Right atrium auricular region (tissue), 2 donors: Measurements from ENCODE around the gene CGB8. TPM values are rescaled to one million over a fixed set of nuclear protein-coding genes. Genes with fewer than 3 reads are reported as not detected.
"Not testable (repeated sequence)": the region's sequence is repeated elsewhere in the genome, so short reads cannot be mapped to it uniquely, and the experiment has no call there.

Source experiments
- DNase-seq: peaks from one replicate; pipeline ENCODE4 v3.0.0-alpha.2; 2019; ENCODE audit warnings: low spot score
- H3K27ac ChIP-seq, 2 donors: fragments of 200-600 bp; sonication (generic); 1 replicate in 1 of 2; 2 replicates in 1 of 2; pipeline ENCODE4 v1.5.1; 2016 to 2019
- H3K27me3 ChIP-seq, 2 donors: fragments of 200-600 bp; sonication (generic); one replicate each; pipeline versions ENCODE4 v1.5.1 to v1.6.0; 2017 to 2019
- H3K36me3 ChIP-seq: fragments of 200-600 bp; sonication (generic); one replicate; pipeline ENCODE4 v1.5.1; 2016
- H3K4me1 ChIP-seq, 2 donors: fragments of 200-600 bp; sonication (generic); one replicate each; pipeline versions ENCODE4 v1.5.1 to v1.6.0; 2017 to 2019
- H3K4me3 ChIP-seq, 2 donors: fragments of 200-600 bp; sonication (generic); 1 replicate in 1 of 2; 2 replicates in 1 of 2; pipeline ENCODE4 v1.5.1; 2017 to 2019; ENCODE audit warnings: mild to moderate bottlenecking in 1 of 2, moderate library complexity in 1 of 2
- H3K9me3 ChIP-seq, 2 donors: fragments of 200-600 bp; sonication (generic); one replicate each; pipeline ENCODE4 v1.5.1; 2019
- CTCF ChIP-seq, 2 donors: fragments of 200-600 bp; sonication (generic); IDR thresholded peaks; one replicate each; pipeline ENCODE4 v1.5.1; 2019; ENCODE audit warnings: antibody characterized with exemption in 2 of 2
- total RNA-seq, 2 donors: library from RNA; depleted of rRNA; stranded (reverse); fragments of >200 nt; gene quantifications; one replicate each; pipeline ENCODE4 v1.1.0, GENCODE V29; 2016

CGB8 gene
- total RNA-seq, 2 donors from 2014 or later, result not detected

- TF ChIP-seq CTCF (IDR thresholded peaks at IDR 0.05), result no peak
- Histone ChIP-seq H3K36me3 (no peaks in the 10 kb centered on the region), H3K27ac (no peak overlapping the region), H3K4me1 (peaks cover 0 to 5% of the 10 kb centered on the region in 2 donors), H3K9me3 (no peaks in the 10 kb centered on the region), H3K27me3 (no peaks in the 10 kb centered on the region), H3K4me3 (no peak overlapping the region)
- no peak for DNase-seq
These were observed 31.5 kb upstream of the CGB8 start for GRCh38 chr19:49080392-49080791.

GRCh38 chr19:49074869-49075268, 26.0 kb upstream of the CGB8 start:
- not testable (repeated sequence) for H3K9me3 ChIP-seq, H3K4me3 ChIP-seq, H3K4me1 ChIP-seq, H3K27me3 ChIP-seq, H3K27ac ChIP-seq, H3K36me3 ChIP-seq
- DNase-seq, result peak; percentile 78
- peak; percentile 58 to 77 for TF ChIP-seq CTCF (IDR thresholded peaks at IDR 0.05)

- H3K27me3 ChIP-seq, result peaks cover 4 to 6% of the 10 kb centered on the region in 2 donors
- peak overlapping the region; percentile 65 to 70 for H3K27ac ChIP-seq
- no peak for DNase-seq
- no peaks in the 10 kb centered on the region for H3K9me3 ChIP-seq
- TF ChIP-seq CTCF (IDR thresholded peaks at IDR 0.05), result peak in 1 of 2 donors; percentile 47
- H3K4me3 ChIP-seq, result no peak overlapping the region
- H3K36me3 ChIP-seq, result no peaks in the 10 kb centered on the region
- peaks cover 0 to 5% of the 10 kb centered on the region in 2 donors for H3K4me1 ChIP-seq
These were observed 24.8 kb upstream of the CGB8 start for GRCh38 chr19:49073514-49074378.

GRCh38 chr19:49071860-49072547, 23.1 kb upstream of the CGB8 start:
- H3K4me1 ChIP-seq, result peaks cover 0 to 11% of the 10 kb centered on the region in 2 donors
- DNase-seq, result no peak
- H3K27ac ChIP-seq, result no peak overlapping the region
- H3K4me3 ChIP-seq, result peak overlapping the region in 1 of 2 donors; percentile 33
- no peak for TF ChIP-seq CTCF (IDR thresholded peaks at IDR 0.05)
- no peaks in the 10 kb centered on the region for H3K36me3 ChIP-seq
- H3K9me3 ChIP-seq, result no peaks in the 10 kb centered on the region
- H3K27me3 ChIP-seq, result peaks cover 4 to 6% of the 10 kb centered on the region in 2 donors

DNA sequence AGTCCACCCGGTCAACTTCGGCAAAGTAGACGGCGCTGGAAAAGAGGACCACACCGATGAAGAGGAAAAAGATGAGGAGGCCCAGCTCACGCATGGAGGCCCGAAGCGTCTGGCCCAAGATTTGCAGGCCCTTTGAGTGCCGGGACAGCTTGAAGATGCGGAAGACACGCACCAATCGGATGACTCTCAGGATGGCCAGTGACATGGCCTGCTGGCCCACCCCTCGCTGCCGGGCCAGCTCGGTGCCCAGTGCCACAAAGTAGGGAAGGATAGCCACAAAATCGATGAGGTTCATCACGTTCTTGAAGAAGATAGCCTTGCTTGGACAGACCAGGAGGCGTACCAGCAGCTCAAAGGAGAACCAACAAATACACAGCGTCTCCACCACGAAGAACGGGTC, 21.5 kb upstream of the CGB8 start:
- peaks cover 4 to 6% of the 10 kb centered on the region in 2 donors for H3K27me3 ChIP-seq
- no peak for TF ChIP-seq CTCF (IDR thresholded peaks at IDR 0.05)
- H3K4me1 ChIP-seq, result peaks cover 0 to 23% of the 10 kb centered on the region in 2 donors
- H3K27ac ChIP-seq, result no peak overlapping the region
- no peak for DNase-seq
- H3K4me3 ChIP-seq, result no peak overlapping the region
- H3K36me3 ChIP-seq, result no peaks in the 10 kb centered on the region
- no peaks in the 10 kb centered on the region for H3K9me3 ChIP-seq
